LNCAP (cell line): Measurements from ENCODE around the gene NRCAM.

ENCODE experiments used
- CTCF ChIP-seq: fragments of 450-650 bp; IDR thresholded peaks from 2 replicates; pipeline ENCODE4 v1.5.1; 2017; ENCODE audit warnings: mild to moderate bottlenecking

Gene NRCAM

GRCh38 chr7:108156897-108157605 lies 299.2 kb downstream of the NRCAM start:
- no peak for TF ChIP-seq CTCF

- no peak for TF ChIP-seq CTCF
Observed at GRCh38 chr7:108152198-108152597, 304.0 kb downstream of the NRCAM start.

- no peak for TF ChIP-seq CTCF
Observed at GRCh38 chr7:108149908-108150307, 306.3 kb downstream of the NRCAM start.

- no peak for TF ChIP-seq CTCF
Observed at GRCh38 chr7:108149119-108149518, 307.1 kb downstream of the NRCAM start.

- no peak for TF ChIP-seq CTCF
Observed at GRCh38 chr7:108147031-108147563, 309.1 kb downstream of the NRCAM start.

- peak; percentile 92 for TF ChIP-seq CTCF
Observed at GRCh38 chr7:108146070-108146842, 310.0 kb downstream of the NRCAM start.

- no peak for TF ChIP-seq CTCF
Observed at GRCh38 chr7:108145401-108145800, 310.8 kb downstream of the NRCAM start.
